ENCODE data around the gene SLC22A23.

DNA sequence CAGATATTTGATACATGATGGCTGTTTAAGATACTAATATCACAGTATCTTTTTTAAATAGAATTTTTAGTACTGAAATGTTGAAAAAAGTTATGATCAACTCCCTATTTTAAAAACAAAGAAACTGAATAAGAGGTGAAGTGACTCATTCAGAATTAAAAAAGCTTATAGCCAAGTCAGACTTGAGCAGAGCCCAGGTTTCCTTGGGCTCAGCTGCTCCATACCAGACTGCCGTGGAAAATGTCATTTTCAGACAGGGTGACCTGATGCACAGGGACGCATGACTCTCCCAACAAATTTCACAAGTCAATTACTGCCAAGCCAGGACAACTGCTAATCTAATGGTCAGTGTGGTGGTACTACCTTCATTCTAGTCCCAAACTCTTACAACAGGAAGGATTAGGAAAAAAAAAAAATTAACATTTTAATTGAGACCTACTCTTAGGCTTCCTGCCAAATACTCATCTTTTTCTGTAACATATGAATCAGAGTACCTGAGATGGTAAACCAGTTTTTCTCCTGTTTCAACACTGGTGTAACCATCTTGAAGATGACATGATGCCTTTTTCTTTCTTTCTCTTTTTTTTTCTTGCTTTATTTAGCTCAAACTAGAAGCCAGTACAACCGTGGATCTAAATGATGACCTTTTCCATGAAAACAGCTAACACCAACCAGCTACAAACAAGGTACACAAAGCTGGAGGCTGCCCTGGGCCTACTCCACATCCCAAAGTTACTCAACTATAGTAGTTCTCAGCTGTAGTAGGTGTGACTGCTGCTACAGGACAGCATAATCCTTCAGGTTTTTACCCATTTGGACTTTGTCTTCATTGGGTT is 30.5 kb downstream of the SLC22A23 start:
- TF ChIP-seq, protein P1, sequence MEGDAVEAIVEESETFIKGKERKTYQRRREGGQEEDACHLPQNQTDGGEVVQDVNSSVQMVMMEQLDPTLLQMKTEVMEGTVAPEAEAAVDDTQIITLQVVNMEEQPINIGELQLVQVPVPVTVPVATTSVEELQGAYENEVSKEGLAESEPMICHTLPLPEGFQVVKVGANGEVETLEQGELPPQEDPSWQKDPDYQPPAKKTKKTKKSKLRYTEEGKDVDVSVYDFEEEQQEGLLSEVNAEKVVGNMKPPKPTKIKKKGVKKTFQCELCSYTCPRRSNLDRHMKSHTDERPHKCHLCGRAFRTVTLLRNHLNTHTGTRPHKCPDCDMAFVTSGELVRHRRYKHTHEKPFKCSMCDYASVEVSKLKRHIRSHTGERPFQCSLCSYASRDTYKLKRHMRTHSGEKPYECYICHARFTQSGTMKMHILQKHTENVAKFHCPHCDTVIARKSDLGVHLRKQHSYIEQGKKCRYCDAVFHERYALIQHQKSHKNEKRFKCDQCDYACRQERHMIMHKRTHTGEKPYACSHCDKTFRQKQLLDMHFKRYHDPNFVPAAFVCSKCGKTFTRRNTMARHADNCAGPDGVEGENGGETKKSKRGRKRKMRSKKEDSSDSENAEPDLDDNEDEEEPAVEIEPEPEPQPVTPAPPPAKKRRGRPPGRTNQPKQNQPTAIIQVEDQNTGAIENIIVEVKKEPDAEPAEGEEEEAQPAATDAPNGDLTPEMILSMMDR (IDR thresholded peaks at IDR 0.05): no peak
- TF ChIP-seq POLR2A (IDR thresholded peaks at IDR 0.05): no peak
